ENCODE measurements around the gene TUBD1. TPM values are rescaled to one million over a fixed set of nuclear protein-coding genes. Genes with fewer than 3 reads are reported as not detected.
"Not testable (repeated sequence)": the region's sequence is repeated elsewhere in the genome, so short reads cannot be mapped to it uniquely, and the experiment has no call there.

TUBD1 gene
- total RNA-seq, 2 experiments from 2014 or later = 12.3 to 13.8 TPM

DNA sequence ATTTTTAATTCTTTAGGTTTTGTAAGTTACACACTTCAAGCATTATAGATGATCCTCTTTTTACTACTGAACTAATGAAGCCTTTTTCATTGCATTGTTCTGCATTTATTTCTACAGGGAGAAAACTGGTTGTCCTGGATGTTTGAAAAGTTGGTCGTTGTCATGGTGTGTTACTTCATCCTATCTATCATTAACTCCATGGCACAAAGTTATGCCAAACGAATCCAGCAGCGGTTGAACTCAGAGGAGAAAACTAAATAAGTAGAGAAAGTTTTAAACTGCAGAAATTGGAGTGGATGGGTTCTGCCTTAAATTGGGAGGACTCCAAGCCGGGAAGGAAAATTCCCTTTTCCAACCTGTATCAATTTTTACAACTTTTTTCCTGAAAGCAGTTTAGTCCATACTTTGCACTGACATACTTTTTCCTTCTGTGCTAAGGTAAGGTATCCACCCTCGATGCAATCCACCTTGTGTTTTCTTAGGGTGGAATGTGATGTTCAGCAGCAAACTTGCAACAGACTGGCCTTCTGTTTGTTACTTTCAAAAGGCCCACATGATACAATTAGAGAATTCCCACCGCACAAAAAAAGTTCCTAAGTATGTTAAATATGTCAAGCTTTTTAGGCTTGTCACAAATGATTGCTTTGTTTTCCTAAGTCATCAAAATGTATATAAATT is 53.0 kb downstream of the TUBD1 start:
- Mint-ChIP-seq H3K4me1 (peaks cover 45% of the 10 kb centered on the region), H3K9me3 (no peaks in the 10 kb centered on the region), H3K27me3 (no peaks in the 10 kb centered on the region), H3K4me3 (peak overlapping the region; percentile 93), H3K27ac (peak overlapping the region; percentile 98), H3K36me3 (ENCODE audit: low read depth) (peaks cover 60% of the 10 kb centered on the region)
- no peak for DNase-seq
- ChIA-PET CTCF (interaction anchor here (1.5 to 3.6 kb wide), 5 partner anchors 11 to 92 kb away, joined by 3 to 24 read pairs (median 11); no protein-coding TSS in a partner anchor), POLR2A (interaction anchor here (0.8 to 7.8 kb wide), 7 partner anchors 8 to 86 kb away, joined by 3 to 120 read pairs (median 11); no protein-coding TSS in a partner anchor)

DNA sequence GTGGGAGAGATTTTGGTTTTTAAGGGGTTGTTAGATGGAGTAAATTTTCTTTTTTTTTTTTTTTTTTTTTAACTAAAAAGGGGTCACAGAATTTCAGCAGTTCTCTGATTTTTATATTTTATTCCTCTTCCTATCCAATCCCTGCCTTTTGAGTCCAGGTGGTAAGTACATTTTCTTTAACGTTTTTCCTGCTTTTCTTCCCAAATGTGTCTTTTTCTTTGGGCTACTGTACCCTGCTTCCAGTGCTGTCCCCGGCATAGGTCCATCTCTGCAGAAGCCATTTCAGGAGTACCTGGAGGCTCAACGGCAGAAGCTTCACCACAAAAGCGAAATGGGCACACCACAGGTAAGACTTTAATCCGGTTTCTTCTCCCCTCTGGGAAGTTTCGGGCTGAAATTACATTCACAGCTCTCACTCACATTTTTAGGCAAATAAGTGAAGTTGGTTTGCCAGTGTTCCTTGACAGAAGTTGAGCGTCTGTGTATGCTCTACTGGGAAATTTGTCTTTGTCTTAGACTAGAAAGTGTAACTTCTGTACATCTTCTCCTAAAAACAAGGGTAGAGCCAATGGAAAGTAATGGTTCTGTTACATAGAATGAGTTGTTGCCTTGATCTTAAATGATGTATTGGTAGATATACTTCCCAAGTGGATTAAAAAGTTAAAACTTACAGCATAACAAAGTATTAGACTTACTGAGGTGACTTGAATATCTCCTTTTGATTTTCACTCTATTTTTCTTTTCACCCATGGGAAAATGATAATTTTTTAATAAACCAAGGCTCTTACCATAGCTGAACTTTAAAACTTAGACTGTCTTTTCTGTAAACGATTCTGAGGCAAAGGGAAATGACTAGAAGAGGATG is 54.5 kb downstream of the TUBD1 start:
- H3K9me3 Mint-ChIP-seq = no peaks in the 10 kb centered on the region
- POLR2A ChIA-PET = interaction anchor here (0.7 to 7.8 kb wide), 12 partner anchors 8 to 1502 kb away, joined by 3 to 120 read pairs (median 6); no protein-coding TSS in a partner anchor
- H3K36me3 Mint-ChIP-seq (ENCODE audit: low read depth) = peaks cover 61% of the 10 kb centered on the region
- peaks cover 45% of the 10 kb centered on the region for H3K4me1 Mint-ChIP-seq
- peak overlapping the region; percentile 98 for H3K27ac Mint-ChIP-seq
- peak overlapping the region; percentile 93 for H3K4me3 Mint-ChIP-seq
- CTCF ChIA-PET = interaction anchor here (0.6 to 3.6 kb wide), 12 partner anchors 9 to 1198 kb away, joined by 3 to 24 read pairs (median 6); no protein-coding TSS in a partner anchor
- DNase-seq = peak; percentile 49
- H3K27me3 Mint-ChIP-seq = no peaks in the 10 kb centered on the region

GRCh38 chr17:59837308-59838051 is 55.3 kb downstream of the TUBD1 start:
- Mint-ChIP-seq H3K27me3 (no peaks in the 10 kb centered on the region), H3K4me3 (peak overlapping the region; percentile 93), H3K36me3 (ENCODE audit: low read depth) (peaks cover 57% of the 10 kb centered on the region), H3K9me3 (no peaks in the 10 kb centered on the region), H3K27ac (peak overlapping the region; percentile 98), H3K4me1 (peaks cover 45% of the 10 kb centered on the region)
- ChIA-PET CTCF (interaction anchor here (0.6 to 3.6 kb wide), 10 partner anchors 9 to 1197 kb away, joined by 3 to 24 read pairs (median 6); no protein-coding TSS in a partner anchor), POLR2A (interaction anchor here (0.7 to 7.8 kb wide), 12 partner anchors 9 to 1502 kb away, joined by 3 to 120 read pairs (median 6); no protein-coding TSS in a partner anchor)
- peak; percentile 91 for DNase-seq

DNA sequence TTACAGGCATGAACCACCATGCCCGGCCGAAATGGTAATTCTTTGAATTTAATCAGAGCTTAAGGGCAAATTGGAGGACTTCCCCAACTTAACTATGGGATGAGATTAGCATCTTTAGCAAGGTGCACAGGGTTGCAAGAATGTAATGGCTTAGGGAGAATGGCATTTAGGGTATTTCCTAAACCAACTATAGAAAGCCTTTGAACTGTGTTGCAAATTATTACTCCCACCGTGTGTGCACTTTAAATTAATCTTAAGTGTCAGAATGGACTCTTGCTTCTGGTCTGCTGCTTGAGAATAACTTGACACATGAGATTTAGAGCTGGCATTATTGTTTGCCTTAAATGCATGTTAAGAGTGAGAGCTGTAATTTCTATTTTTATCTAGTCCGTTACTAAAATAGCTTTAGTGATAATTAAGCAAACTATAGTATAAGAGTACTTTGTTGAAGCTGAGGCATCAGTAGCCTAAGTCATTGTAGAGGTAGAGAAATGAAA is 59.8 kb downstream of the TUBD1 start:
- ChIA-PET POLR2A (interaction anchor here (0.6 to 5.2 kb wide), 4 partner anchors 9 to 80 kb away, joined by 3 to 27 read pairs (median 5); no protein-coding TSS in a partner anchor), CTCF (interaction anchor here (0.8 to 2.3 kb wide), 3 partner anchors 13 to 74 kb away, joined by 3 to 5 read pairs (median 3); no protein-coding TSS in a partner anchor)
- H3K4me3 Mint-ChIP-seq = no peak overlapping the region
- H3K27me3 Mint-ChIP-seq = no peaks in the 10 kb centered on the region
- no peaks in the 10 kb centered on the region for H3K9me3 Mint-ChIP-seq
- H3K4me1 Mint-ChIP-seq = peaks cover 71% of the 10 kb centered on the region
- peak overlapping the region; percentile 73 for H3K27ac Mint-ChIP-seq
- H3K36me3 Mint-ChIP-seq (ENCODE audit: low read depth) = peaks cover 14% of the 10 kb centered on the region
- no peak for DNase-seq

GRCh38 chr17:59830846-59831486 is 61.8 kb downstream of the TUBD1 start:
- POLR2A ChIA-PET = interaction anchor here (0.9 to 5.2 kb wide), 6 partner anchors 7 to 1499 kb away, joined by 3 to 47 read pairs (median 8); no protein-coding TSS in a partner anchor
- Mint-ChIP-seq H3K9me3 (no peaks in the 10 kb centered on the region), H3K36me3 (ENCODE audit: low read depth) (peaks cover 18% of the 10 kb centered on the region)

GRCh38 chr17:59830007-59830630 is 62.6 kb downstream of the TUBD1 start:
- H3K27ac Mint-ChIP-seq = peak overlapping the region; percentile 96
- H3K27me3 Mint-ChIP-seq = no peaks in the 10 kb centered on the region
- H3K9me3 Mint-ChIP-seq = no peaks in the 10 kb centered on the region
- ChIA-PET CTCF (interaction anchor here (1.4 to 2.4 kb wide), 5 partner anchors 8 to 76 kb away, joined by 3 to 9 read pairs (median 6); no protein-coding TSS in a partner anchor), POLR2A (interaction anchor here (0.9 to 5.2 kb wide), 7 partner anchors 8 to 1498 kb away, joined by 3 to 47 read pairs (median 8); no protein-coding TSS in a partner anchor)
- H3K36me3 Mint-ChIP-seq (ENCODE audit: low read depth) = peaks cover 25% of the 10 kb centered on the region
- no peak for DNase-seq
- peaks cover 83% of the 10 kb centered on the region for H3K4me1 Mint-ChIP-seq
- H3K4me3 Mint-ChIP-seq = peak overlapping the region; percentile 71

More at GRCh38 chr17:59830846-59831486, 61.8 kb downstream of the TUBD1 start:
- Mint-ChIP-seq H3K27me3 (no peaks in the 10 kb centered on the region), H3K4me3 (no peak overlapping the region), H3K27ac (peak overlapping the region; percentile 96), H3K4me1 (peaks cover 79% of the 10 kb centered on the region)
- DNase-seq = no peak
- CTCF ChIA-PET = interaction anchor here (0.8 to 2.4 kb wide), 6 partner anchors 8 to 46 kb away, joined by 3 to 7 read pairs (median 4); no protein-coding TSS in a partner anchor

DNA sequence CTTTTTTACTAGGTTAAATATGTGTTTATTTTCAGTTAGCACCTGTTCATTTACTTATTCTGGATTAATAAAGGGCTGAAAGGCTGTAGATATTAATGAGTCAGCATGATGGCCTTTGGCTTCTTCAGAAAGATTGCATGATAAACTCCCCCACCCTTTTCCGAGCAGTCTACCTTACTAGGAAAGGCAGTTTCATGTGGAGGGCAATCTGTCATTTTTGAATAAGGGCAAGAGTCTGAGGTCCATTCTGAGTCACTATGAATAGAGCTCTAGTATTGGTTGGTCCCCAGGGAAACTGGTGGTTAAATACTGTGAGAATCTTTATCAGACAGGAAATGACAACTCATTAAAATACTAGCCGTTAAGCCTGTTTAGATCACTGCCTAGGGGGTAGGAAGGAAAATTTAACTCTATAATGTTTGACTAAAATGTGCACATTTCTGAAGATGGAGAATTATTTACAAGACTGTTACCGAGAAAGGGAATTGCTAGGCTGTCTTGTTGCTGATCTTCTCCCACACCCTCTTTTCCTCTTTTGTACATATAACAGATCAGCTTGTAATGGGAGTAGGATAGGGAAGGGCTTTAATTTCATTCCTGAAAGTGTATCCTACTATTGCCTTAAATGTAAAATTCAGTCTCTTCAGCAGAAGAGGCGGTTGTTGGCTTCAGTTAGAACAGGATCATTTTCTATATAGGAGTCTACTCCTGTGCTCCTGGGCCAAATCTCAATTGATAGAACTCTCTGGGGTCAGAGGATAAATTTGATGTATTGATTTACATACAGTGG is 63.3 kb downstream of the TUBD1 start:
- ChIA-PET POLR2A (interaction anchor here (0.9 to 5.2 kb wide), 10 partner anchors 9 to 1497 kb away, joined by 3 to 47 read pairs (median 5); no protein-coding TSS in a partner anchor), CTCF (interaction anchor here (0.9 to 2.4 kb wide), 6 partner anchors 9 to 75 kb away, joined by 3 to 9 read pairs (median 5); no protein-coding TSS in a partner anchor)
- Mint-ChIP-seq H3K27ac (peak overlapping the region; percentile 96), H3K4me3 (peak overlapping the region; percentile 71), H3K27me3 (no peaks in the 10 kb centered on the region), H3K9me3 (no peaks in the 10 kb centered on the region), H3K36me3 (ENCODE audit: low read depth) (peaks cover 25% of the 10 kb centered on the region), H3K4me1 (peaks cover 83% of the 10 kb centered on the region)
- peak; percentile 59 for DNase-seq

DNA sequence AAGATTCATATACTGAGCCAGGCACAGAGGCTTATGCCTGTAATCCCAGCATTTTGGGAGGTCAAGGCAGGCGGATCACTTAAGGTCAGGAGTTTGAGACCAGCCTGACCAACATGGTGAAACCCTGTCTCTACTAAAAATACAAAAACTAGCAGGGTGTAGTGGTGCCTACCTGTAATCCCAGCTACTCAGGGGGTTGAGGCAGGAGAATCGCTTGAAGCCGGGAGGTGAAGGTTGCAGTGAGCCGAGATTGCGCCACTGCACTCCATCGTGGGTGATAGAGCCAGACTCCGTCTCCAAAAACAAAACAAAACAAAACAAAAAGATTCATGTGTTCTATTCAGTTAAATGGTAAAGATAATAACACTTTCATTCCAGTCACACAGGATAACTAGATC is 63.9 kb downstream of the TUBD1 start:
- Mint-ChIP-seq H3K4me1 (peaks cover 79% of the 10 kb centered on the region), H3K27ac (peak overlapping the region; percentile 96), H3K4me3 (peak overlapping the region; percentile 71), H3K36me3 (ENCODE audit: low read depth) (peaks cover 22% of the 10 kb centered on the region)
- not testable (repeated sequence) for H3K9me3 Mint-ChIP-seq, H3K27me3 Mint-ChIP-seq, DNase-seq
- CTCF ChIA-PET = interaction anchor here (0.9 to 2.4 kb wide), 9 partner anchors 10 to 76 kb away, joined by 3 to 9 read pairs (median 5); no protein-coding TSS in a partner anchor
- POLR2A ChIA-PET = interaction anchor here (0.5 to 5.2 kb wide), 9 partner anchors 9 to 80 kb away, joined by 3 to 47 read pairs (median 5); no protein-coding TSS in a partner anchor

GRCh38 chr17:59828478-59828760 is 64.3 kb downstream of the TUBD1 start:
- Mint-ChIP-seq H3K36me3 (ENCODE audit: low read depth) (peaks cover 21% of the 10 kb centered on the region), H3K27ac (peak overlapping the region; percentile 96), H3K4me1 (peaks cover 77% of the 10 kb centered on the region), H3K9me3 (no peaks in the 10 kb centered on the region), H3K27me3 (no peaks in the 10 kb centered on the region), H3K4me3 (peak overlapping the region; percentile 71)
- ChIA-PET POLR2A (interaction anchor here (0.5 to 3.6 kb wide), 7 partner anchors 10 to 80 kb away, joined by 3 to 47 read pairs (median 9); no protein-coding TSS in a partner anchor), CTCF (interaction anchor here (0.6 to 2.4 kb wide), 10 partner anchors 10 to 388 kb away, joined by 3 to 9 read pairs (median 5); no protein-coding TSS in a partner anchor)
- DNase-seq = no peak

Measured in activated CD4-positive, alpha-beta T cell treated with anti-CD3 and anti-CD28 coated beads, Interleukin-2, amount 10 ng/mL, durations not matched to agents 7 days and 5 days (primary cell).